ENCODE results near the gene BCAR3. TPM values are rescaled to one million over a fixed set of nuclear protein-coding genes. Genes with fewer than 3 reads are reported as not detected.
"Not testable (repeated sequence)": the region's sequence is repeated elsewhere in the genome, so short reads cannot be mapped to it uniquely, and the experiment has no call there.

The BCAR3 gene
- total RNA-seq, 2 donors from 2014 or later: 7.9 to 10.9 TPM

- Histone ChIP-seq H3K4me3 (no peak overlapping the region), H3K27me3 (no peaks in the 10 kb centered on the region), H3K36me3 (replicated peaks in 1 of 2; ENCODE audit: insufficient read depth in 1 of 2, low read depth in 2 of 2) (no peaks in the 10 kb centered on the region), H3K27ac (no peak overlapping the region), H3K4me1 (peaks cover 4% of the 10 kb centered on the region), H3K9me3 (no peaks in the 10 kb centered on the region)
- intact Hi-C loops (cut with DNase I): no loop called here
- 49 to 53% methylated on average over 7 of the region's 7 CpGs for WGBS, 2 donors
- no peak for TF ChIP-seq CTCF (IDR thresholded peaks at IDR 0.05)
- TF ChIP-seq POLR2A (IDR thresholded peaks at IDR 0.05): no peak
- no peak for DNase-seq
- ATAC-seq: no peak
These were observed 29.2 kb downstream of the BCAR3 start for GRCh38 chr1:93652323-93652949.

GRCh38 chr1:93651695-93652094 lies 29.9 kb downstream of the BCAR3 start:
- DNase-seq (no peak), ATAC-seq (no peak)
- peaks cover 4% of the 10 kb centered on the region for H3K4me1 ChIP-seq
- intact Hi-C loops (cut with DNase I): no loop called here
- H3K27ac ChIP-seq: no peak overlapping the region
- TF ChIP-seq CTCF (IDR thresholded peaks at IDR 0.05) (no peak), POLR2A (IDR thresholded peaks at IDR 0.05) (no peak)
- no peaks in the 10 kb centered on the region for H3K36me3 ChIP-seq (replicated peaks in 1 of 2; ENCODE audit: insufficient read depth in 1 of 2, low read depth in 2 of 2)
- H3K27me3 ChIP-seq: no peaks in the 10 kb centered on the region
- 81 to 84% methylated on average over 8 of the region's 8 CpGs for WGBS, 2 donors
- no peaks in the 10 kb centered on the region for H3K9me3 ChIP-seq
- no peak overlapping the region for H3K4me3 ChIP-seq

GRCh38 chr1:93650159-93650558 lies 31.5 kb downstream of the BCAR3 start:
- H3K4me3 ChIP-seq; H3K9me3 ChIP-seq; intact Hi-C loops (cut with DNase I); H3K27me3 ChIP-seq; ATAC-seq; H3K4me1 ChIP-seq; H3K36me3 ChIP-seq (replicated peaks in 1 of 2; ENCODE audit: insufficient read depth in 1 of 2, low read depth in 2 of 2); H3K27ac ChIP-seq; DNase-seq: not testable (repeated sequence)
- WGBS, 2 donors: 84 to 92% methylated on average over 5 of the region's 5 CpGs

- DNase-seq (no peak), ATAC-seq (no peak)
- H3K36me3 ChIP-seq (replicated peaks in 1 of 2; ENCODE audit: insufficient read depth in 1 of 2, low read depth in 2 of 2): no peaks in the 10 kb centered on the region
- TF ChIP-seq POLR2A (IDR thresholded peaks at IDR 0.05) (no peak), CTCF (IDR thresholded peaks at IDR 0.05) (no peak)
- no peaks in the 10 kb centered on the region for H3K27me3 ChIP-seq
- peaks cover 4% of the 10 kb centered on the region for H3K4me1 ChIP-seq
- H3K4me3 ChIP-seq: no peak overlapping the region
- no peak overlapping the region for H3K27ac ChIP-seq
- H3K9me3 ChIP-seq: no peaks in the 10 kb centered on the region
- intact Hi-C loops (cut with DNase I): no loop called here
These were observed 32.4 kb downstream of the BCAR3 start for GRCh38 chr1:93649231-93649630.

GRCh38 chr1:93648656-93649055 lies 33.0 kb downstream of the BCAR3 start:
- 93 to 94% methylated on average over 2 of the region's 2 CpGs for WGBS, 2 donors
- Histone ChIP-seq H3K4me3 (no peak overlapping the region), H3K36me3 (replicated peaks in 1 of 2; ENCODE audit: insufficient read depth in 1 of 2, low read depth in 2 of 2) (no peaks in the 10 kb centered on the region), H3K9me3 (no peaks in the 10 kb centered on the region), H3K27ac (no peak overlapping the region), H3K4me1 (peaks cover 4% of the 10 kb centered on the region), H3K27me3 (no peaks in the 10 kb centered on the region)
- ATAC-seq: no peak
- TF ChIP-seq POLR2A (IDR thresholded peaks at IDR 0.05) (no peak), CTCF (IDR thresholded peaks at IDR 0.05) (no peak)
- no peak for DNase-seq
- intact Hi-C loops (cut with DNase I): no loop called here
